VCaP (cell line): ENCODE data around the gene POLR3H.

Experiments used
- H3K27ac ChIP-seq: fragments of 450-650 bp; 2 replicates; pipeline ENCODE4 v1.5.1; 2017
- CTCF ChIP-seq: fragments of 450-650 bp; conservative IDR thresholded peaks from 2 replicates; pipeline ENCODE4 v1.5.1; 2017; ENCODE audit warnings: mild to moderate bottlenecking, moderate library complexity

The POLR3H gene

DNA sequence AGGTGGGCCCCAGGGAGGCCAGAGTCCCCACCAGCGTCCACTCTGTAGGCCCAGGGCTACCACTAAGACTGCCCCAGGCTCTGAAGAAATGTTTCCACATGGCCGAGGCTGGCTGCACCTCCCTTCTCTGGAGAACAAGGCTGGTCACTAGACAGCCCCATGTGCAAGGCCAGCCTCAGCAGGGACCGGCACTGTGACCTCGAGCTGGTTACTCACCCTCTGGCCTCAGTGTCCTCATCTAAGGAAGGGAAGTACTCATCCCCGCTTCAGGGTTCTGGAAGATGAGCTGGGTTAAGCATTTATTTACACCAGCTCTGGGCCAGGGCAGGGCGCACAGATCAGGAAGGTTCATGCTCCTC, 35.7 kb upstream of the POLR3H start:
- no peak for TF ChIP-seq CTCF

DNA sequence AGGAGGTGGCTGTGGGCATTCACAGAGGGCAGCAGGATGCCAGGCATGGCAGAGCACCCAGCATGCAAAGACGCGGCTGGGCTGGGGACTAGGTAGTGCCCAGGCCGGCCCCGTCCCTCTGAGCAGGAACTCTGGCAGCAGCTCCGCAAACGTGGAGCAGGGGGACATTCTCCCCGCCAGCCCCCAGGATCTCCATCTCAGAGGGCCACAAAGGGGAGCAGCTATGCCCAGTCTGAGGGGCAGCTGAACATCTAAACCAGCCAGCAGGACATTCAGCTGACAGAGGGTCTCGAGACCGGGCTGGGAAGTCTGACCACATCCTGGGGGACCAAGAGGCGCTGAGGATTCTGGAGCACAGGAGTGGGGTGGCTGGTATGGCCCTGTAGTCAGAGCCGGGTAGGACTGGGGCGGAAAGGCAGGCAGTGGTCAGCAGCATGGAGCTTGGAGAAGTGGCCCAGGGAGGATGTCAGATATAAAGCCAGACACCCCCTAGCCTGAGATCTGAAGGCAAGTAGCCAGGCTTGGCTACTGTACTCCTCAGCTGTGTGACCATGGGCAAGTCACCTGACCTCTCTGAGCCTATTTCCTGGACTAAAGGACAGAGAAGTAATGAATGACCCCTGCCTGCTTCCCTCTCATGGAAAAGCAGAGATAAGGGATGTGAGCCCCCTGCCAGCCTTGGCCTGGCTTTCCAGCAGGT, 35.2 kb upstream of the POLR3H start:
- H3K27ac ChIP-seq: no peak overlapping the region
- no peak for TF ChIP-seq CTCF

More for the DNA sequence above, 35.7 kb upstream of the POLR3H start:
- H3K27ac ChIP-seq: no peak overlapping the region

DNA sequence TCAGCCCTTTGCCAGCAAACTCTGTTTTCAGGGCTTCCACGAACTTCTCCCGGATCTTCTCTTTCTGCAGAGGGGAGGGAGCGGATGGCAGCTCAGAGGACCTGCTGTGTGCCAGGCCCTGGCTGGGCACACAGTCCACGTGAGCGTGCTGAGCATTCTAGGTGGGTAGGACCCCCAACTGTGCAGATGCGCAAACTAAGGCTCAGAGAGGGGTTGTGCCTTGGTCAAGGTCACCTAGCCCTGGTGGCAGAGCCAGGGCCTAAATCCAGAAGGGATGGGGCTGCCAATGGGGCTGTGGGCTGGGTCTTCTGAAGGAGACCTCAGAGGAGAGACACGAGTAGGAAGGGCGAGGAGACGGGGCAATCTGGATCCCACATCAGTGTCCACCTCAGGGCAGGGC, 34.5 kb upstream of the POLR3H start:
- no peak for TF ChIP-seq CTCF
- H3K27ac ChIP-seq: no peak overlapping the region

GRCh38 chr22:41578114-41578513, 33.8 kb upstream of the POLR3H start:
- H3K27ac ChIP-seq: no peak overlapping the region
- TF ChIP-seq CTCF: no peak

DNA sequence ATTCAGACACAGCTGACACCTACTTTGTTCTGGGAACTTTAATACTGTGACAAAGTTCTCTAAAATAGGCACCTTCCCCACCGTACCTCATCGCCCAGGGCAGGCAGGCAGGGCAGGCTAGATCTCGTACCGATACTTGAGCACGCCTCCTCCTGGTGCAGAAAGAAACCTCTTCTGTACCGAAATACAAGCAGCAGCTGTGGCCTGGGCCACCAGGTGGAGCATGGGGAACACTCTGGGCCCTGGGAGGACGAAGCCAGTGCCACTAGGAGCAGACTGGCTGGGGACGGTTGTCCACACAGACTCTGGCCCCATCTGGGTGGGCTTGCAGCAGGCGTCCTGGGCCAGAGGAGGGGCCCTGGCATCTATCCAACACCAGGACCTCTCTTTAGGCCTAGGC, 32.6 kb upstream of the POLR3H start:
- no peak overlapping the region for H3K27ac ChIP-seq
- peak; percentile 82 for TF ChIP-seq CTCF

- no peak overlapping the region for H3K27ac ChIP-seq
- no peak for TF ChIP-seq CTCF
These were observed 31.3 kb upstream of the POLR3H start for GRCh38 chr22:41575533-41575932.

- no peak for TF ChIP-seq CTCF
- no peak overlapping the region for H3K27ac ChIP-seq
These were observed 30.6 kb upstream of the POLR3H start for GRCh38 chr22:41574847-41575381.
